GM21528 (cell line): ENCODE results near the gene RNF130.
"Not testable (repeated sequence)": the region's sequence is repeated elsewhere in the genome, so short reads cannot be mapped to it uniquely, and the experiment has no call there.

Source experiments
- ATAC-seq: cut with Tn5 transposase; IDR thresholded peaks from one replicate; pipeline ENCODE4 v1.9.1; 2021; ENCODE audit warnings: mild to moderate bottlenecking, moderate library complexity; ENCODE audit not compliant: unreplicated experiment, low FRiP score

The RNF130 gene

DNA sequence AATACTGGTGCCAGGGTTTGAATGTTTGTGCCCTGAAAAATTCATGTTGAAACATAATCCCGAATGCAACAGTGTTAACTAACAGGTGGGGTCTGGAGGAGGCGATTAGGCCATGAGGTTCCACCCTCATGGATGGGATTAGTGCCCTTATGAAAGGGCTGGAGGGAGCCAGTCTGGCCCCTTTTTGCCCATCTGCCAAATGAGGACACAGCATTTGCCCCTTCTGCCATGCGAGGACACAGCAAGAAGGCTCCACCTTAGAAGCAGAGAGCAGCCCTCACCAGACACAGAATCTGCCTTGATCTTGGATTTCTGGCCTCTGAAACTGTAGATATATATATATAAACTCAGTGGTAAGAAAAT lies 32.6 kb upstream of the RNF130 start:
- no peak for ATAC-seq

DNA sequence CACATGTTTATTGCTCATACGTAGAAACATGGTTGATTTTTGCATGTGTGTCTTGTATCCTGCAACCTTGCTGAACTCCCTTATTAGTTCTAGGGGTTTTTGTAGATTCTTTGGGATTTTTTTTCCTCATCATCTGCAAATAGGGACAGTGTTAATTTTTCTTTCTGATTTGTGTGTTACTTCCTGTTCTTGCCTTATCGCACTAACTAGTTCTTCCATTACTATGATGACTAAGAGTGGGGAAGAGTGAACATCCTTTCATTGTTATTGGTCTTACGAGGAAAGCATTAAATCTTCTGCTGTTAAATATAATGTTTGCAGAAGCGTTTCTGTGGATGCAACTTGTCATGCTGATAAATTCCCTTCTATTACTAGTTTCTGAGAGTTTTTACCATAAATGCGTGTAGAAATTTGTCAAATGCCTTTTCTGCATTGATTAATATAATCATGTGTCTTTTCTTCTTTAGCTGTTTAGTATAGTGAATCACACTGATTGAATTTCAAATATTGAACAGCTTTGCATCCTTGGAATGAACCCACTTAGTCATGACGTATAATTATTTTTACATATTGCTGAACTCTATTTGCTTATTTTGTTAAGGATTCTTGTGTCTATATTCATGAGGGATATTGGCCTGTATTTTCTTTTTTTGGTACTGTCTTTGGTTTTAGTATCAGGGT lies 32.1 kb upstream of the RNF130 start:
- ATAC-seq, result no peak

DNA sequence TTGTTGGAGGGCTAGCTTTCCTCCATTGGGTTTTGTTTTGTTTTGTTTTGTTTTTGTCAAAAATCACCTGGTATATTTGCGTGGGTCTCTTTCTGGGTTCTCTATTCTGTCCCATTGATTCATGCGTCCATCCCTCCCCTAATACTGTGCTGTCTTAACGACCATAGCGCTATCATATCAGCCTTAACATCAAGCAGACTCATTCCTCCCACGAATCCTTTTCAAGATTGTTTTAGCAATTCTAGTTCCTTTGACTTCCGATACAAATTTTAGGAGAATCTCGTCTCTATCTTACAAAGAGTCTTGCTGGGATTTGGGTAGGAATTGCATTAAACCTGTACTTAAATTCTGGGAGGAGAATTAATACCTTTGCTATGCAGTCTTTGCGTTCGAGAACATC lies 31.1 kb upstream of the RNF130 start:
- no peak for ATAC-seq

DNA sequence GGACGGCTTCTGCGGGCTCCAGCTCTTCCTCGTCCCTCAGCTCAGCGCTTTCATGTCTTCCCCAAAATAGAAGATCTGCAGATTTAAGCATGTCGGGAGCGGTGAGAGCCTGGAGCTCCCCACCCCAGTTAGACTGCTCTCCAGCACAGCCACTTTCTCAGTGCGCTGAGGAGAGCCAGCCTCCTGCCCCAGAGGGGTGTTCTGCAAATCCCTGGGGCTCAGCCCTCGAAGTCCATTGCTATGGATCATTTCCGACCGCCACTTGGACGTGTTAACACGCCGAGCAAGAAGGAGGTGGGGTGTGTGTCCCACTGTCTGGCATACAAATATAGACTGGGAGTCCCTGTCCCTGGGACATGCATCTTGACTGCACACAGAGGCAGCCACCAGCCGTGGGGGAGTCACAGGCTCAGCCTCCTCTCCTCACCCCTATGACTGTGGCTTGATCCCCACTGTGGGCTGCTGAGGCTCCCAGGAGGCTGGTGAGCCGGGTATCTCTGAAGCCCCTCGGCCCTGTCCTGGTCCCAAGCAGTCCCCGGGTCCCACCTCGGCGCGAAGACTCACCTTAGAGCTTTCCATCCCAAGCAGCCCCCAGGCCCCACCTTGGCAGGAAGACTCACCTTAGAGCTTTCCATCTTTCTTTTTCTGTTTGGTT lies 30.0 kb upstream of the RNF130 start:
- ATAC-seq, result no peak

DNA sequence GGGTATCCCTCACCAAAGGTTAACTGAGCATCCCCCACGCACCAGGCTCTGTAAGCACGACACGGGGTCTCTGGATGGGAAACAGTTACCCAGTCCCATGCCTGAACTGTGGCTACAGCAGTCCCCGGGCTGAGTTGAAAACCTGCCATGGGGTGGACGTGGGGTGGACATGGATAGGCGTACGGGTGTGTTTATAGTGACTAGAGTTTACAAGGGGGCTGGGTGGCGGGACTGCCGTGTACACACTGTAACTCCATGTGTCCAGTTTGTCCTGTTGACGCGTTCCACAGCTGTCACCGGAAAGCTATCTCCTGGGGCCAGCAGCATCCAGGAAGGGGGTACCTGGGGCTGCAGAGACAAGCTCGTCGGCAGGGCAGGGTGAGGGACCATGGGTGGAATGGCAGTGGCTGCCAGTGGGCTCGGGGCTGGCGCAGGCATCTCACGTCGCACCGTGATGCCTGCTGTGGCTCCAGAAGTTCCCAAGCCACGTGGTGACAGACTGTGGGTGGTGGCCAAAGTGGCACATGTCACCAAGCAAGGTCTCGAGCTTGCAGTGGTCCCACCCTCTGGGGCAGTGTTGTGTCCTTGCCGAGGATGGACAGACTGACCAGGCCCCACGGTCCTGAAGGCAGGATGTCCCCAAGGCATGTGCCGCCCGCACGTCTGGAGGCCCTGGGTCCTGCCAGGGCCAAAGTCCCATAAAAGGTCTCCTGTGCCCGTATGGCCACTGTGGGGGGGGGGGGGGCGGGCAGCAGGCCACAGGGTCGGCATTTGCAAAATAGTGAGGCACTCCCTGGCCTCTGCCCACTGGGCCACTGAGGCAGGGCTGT lies 29.3 kb upstream of the RNF130 start:
- no peak for ATAC-seq

DNA sequence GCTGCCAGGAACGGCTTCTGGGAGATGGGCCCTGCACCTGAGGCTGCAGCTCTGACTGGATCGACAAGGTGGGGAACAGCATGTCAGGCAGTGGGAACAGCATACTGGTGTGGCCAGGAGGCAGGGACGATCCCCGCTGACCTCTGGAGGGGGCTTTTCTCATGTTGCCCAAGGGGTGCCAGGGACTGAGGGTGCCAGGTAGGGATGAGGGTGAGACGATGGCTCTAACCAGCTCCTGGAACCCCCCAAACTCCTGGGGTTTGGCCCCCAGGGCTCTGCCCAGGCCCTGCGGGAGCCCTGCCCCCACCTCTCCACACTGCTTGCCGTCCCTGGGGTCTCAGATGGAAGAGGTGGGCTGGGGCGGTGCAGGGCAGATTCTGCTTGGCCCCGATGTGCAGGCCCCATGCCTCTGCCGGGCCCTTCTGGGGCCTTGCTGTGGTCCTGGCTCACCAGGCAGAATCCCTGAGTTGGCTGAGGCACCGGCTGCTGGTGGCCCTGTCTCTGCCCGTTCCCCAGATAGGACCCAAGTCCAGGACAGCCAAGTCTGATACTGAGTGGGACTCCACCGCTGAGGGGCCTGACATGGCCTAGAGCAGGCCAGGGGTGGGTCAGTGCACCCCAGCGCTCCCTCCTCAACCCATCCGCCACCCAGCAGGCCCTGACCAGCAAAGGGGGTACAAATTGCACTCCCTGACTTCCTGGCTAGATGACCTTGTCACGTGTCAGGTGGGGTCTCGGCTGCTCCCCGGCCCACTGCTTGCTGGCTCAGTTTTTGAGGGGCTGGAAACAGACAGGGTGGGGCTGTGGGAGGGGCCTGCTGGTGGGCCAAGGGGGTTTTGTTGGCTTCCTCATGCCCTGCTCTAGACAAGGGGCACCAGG lies 28.4 kb upstream of the RNF130 start:
- no peak for ATAC-seq

DNA sequence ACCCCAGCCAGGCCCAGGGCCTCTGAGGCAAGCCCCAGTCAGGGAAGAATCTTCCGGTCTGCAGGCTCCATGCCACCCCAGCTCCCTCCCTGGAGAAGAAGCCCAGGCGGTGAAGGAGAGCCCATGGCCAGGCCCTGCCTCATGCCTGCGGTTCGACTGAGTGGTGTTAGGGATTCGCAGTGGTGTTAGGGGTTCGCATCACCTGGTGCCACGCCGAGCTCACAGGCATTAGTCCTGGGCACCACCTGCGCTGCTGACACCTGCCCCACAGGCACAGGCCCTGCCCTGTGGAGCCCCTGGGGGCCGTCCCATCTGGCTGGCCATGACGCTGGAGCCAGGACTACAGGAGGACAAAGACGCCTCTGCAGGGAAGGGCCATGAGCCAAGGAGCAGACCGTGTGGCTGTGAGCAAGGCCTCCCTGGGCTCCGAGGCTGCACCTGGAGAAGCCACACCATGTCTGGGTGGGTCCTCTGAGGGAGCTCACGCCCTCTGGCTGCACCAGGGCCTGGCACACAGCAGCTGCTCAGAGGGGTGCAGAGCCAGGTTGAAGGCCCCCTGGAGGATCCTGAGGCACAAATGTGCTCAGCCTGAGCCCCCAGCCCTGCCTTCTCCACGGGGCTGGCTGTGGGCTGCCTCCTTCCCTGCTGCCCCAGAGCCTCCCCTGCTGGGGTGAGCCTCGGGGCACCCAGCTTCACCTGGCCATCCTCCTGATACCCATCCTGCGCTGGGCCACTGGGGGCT lies 27.6 kb upstream of the RNF130 start:
- ATAC-seq, result no peak

DNA sequence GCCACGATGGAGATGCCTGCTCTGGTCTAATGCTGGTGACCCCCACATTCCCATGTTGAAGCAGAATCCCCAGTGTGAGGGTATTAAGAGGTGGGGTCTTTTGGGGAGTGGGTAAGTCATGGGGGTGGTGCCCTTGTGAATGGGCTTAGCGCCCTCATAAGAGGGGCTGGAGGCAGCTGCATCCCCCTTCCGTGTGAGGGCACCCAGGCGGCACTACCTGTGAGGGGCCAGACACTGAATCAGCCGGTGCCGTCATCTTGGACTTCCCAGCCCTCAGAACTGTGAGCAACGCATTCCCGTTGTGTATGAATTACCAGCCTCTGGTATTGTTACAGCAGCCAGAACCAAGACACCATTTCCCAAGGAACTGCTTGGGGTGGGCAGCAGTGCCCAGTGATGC lies 27.0 kb upstream of the RNF130 start:
- ATAC-seq, result no peak

DNA sequence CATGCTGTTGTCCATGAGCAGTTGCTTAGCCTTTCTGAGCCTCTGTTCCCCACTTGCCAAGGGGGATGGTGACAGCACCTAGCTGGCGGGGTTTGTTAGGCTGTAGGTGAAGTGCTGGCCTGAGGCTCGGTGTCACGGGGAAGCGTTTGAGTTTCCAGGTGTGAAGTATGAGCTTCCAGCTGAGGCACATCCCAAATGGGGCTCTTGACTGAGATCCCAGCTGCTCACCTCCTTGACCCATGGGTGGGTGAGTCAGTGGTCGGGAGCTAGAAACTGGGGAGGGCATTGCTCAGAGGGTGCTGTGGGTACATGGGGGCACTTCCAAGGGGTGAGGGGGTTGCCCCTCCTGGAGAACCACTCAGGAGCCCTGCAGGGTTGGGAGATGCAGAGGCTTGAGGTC lies 26.4 kb upstream of the RNF130 start:
- ATAC-seq, result no peak

DNA sequence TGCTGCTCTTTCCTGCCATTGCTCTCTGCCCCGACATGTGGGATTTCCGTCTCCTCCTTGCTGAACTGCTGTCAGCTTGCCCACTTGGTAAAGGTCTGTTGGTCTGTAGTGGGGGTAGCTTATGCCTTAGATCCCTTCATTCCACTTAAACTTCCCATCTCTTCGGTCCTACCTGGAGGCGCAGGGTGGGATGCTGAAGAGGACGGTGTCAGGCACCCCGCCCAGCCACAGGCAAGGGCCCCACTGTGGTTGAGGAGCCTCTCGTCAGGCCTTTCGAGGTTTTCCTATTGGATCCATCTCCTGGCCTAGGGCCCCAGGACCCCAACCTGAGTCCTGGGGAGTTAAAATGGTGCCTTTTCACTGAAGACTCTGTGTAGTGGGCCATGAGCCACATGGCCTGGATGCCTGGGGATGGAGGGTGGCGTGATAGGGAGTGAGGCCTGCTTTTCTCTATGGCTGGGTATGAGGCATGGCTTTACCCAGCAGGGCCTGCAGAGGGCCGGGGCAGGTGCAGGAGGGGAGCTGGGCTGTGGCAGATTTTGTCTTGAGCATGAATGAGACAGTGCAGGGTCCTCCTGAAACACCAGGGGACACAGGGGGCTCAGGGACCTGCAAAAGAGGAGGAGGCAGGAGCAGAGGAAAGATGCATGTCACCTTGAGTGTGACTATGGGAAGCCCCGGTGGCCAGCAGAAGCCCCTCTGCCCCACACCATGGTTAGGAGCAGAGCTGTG lies 25.8 kb upstream of the RNF130 start:
- no peak for ATAC-seq

DNA sequence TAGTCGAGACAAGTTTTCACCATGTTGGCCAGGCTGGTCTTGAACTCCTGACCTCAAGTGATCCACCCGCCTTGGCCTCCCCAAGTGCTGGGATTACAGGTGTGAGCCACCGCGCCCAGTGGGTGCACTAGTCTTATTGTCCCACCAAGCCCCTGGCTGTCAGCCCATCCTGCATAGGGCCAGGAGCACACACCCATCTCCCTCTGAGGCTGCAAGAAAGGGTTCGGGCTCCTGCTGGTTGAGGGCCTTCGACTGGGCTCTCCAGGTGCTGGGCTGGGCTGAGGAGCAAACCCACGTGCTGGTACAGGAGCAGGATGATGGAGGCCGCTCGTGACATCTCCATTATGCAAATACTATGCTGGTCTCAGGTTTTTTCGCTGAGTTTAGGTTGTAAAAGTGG lies 25.1 kb upstream of the RNF130 start:
- ATAC-seq, result no peak

DNA sequence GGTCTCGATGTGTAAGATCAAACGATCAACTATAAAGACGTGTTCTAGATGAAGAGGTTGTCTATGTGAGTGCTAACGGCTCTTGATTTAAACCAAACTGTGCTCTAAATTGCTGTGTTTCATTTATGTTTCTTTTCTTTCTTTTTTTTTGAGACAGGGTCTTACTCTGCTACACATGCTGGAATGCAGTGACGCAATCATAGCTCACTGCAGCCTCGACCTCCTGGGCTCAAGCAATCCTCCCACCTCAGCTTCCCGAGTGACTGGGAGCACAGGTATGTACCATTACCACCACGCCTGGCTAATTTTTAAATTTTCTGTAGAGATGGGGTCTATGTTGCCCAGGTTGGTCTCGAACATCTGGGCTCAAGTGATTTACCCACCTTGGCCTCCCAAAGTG lies 24.0 kb upstream of the RNF130 start:
- no peak for ATAC-seq

DNA sequence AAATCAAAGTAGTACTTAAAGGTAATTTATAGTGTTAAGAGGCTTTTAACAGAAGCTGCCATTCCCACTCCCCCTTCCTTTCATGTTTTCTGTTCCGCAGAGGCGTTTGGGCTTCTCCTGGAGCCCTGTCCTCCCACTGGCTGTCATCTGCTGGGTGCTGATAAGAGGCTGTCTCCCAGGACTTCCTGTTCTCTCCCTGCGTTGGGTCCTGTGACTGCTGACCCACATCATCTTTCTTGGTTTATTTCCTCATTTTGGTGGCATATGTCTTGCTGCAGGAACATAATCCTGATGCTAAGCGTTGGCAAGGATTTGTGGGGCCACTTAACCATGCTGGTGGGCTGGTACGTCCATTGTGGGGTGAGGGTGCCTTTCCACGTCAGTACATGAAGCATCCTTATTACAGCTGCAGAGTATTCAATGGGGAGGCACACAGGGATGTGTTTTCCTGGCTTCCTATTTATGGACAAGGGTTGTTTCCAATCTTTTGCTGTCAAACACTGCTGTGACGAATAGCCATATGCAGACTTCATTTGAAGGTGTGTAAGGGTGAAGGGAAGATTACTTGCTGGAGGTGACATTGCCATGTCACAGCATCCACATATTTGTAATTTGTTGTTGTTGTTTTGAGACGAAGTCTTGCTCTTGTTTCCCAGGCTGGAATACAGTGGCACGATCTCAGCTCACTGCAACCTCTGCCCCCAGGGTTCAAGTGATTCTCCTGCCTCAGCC lies 22.3 kb upstream of the RNF130 start:
- ATAC-seq, result no peak

DNA sequence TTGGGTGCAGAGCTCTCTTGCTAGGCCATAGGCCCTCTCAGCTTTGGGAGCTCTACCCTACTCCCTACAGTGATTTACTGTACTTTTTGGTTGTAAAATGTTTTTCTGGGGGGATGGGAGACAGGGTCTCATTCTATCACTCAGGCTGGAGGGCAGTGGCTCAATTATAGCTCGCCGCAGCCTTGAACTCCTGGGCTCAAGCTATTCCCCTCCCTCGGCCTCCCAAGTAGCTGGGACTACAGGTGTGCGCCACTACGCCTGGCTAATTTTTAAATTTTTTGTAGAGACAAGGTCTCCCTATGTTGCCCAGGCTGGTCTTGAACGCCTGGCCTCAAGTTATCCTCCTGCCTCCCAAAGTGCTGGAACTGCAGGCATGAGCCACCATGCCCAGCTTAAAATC lies 21.7 kb upstream of the RNF130 start:
- no peak for ATAC-seq

DNA sequence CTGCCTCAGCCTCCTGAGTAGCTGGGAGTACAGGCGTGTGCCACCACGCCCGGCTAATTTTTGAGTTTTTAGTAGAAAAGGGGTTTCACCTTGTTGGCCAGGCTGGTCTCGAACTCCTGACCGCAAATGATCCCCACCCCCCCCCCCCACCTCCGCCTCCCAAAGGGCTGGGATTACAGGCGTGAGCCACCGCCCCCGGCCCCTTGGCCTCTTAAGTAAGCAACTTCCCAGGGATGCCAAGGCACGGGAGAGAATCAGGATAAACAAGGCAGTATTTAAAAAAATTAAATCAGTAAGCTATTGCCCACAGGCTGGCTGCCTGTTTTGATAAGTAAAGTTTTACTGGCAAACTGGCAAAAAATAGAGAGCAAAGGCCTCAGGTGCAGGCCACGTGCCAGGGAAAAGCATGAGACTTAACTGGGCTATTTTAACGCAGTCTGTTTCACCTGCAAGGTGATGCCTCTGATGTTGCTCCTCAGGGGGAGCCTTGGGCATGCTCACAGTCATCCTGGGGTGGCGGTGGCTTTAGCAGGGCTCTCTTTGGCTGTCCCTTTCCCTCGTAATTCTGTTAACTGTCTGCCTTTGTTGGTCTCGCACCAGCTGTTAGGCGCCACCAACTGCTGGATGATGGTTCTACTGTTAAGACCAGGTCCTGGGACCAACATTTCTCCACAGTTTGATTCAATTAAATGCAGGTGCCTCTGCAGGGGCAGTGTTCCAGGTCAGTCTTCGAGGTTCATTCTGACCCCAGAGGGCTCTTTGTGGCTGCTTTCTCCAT lies 19.4 kb upstream of the RNF130 start:
- ATAC-seq, result no peak

DNA sequence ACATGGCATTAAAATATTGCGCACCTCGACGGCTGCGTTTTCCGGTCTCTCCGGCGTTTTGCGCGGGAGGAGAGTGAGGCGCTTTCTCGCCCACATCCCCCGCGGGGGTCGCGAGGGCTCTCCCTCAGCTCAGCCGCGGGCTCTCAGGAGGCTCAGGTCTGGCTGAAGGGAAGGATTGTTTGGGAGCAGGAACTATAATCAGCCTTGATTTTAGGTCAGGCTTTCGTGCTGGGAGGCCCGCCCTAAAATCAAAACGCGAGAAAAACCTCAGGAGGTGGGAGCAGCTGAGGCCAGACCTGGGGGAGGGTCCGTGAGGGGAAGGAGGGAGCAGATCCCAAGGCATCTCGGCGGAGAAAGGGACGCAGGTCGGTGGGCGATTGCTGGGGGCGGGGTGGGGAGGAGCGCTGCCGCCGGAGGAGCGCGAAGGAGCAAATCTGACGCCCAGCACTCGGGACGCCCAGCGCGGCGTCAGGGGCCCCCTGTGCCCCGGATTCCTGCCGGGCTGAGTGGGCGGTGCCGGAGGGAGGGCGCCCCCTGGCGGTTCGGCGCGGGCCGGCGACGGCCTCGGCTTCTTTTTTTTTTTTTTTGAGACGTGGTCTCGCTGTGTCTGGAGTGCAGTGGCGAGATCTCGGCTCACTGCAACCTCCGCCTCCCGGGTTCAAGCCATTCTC lies 18.7 kb upstream of the RNF130 start:
- ATAC-seq, result no peak

DNA sequence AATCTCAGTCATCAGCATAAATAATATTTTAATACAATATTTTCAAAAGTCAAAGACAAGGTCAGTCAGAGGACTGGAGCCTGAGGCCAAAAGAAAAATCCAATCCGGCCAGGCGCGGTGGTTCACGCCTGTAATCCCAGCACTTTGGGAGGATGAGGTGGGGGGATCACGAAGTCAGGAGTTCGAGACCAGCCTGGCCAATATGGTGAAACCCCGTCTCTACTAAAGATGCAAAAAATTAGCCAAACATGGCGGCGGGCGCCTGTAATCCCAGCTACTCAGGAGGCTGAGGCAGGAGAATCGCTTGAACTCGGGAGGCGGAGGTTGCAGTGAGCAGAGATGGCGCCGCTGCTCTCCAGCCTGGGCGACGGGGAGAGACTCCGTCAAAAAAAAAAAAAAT lies 18.1 kb upstream of the RNF130 start:
- ATAC-seq, result not testable (repeated sequence)

DNA sequence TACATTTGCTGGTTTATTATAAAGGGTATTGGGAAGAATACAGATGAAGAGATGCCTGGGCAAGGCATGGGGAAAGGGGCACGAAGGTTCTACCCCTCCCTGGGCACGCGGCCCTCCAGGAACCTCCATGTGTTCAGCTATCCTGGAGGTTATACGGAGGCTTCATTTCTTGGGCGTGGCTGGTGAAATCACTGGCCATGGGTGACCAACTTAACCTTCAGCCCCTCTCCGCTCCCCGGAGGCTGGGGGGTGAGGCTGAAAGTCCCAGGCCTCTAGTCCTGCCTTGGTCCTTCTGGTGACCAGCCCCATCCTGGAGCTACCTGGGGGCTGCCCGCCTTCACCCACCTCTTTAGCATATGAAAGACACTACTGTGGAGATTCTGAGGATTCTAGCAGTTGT lies 17.0 kb upstream of the RNF130 start:
- ATAC-seq, result no peak
